ENCODE measurements around the gene CTNNBL1. TPM values are rescaled to one million over a fixed set of nuclear protein-coding genes. Genes with fewer than 3 reads are reported as not detected.
A peak's percentile ranks its signal among the peaks of the same experiment; 100 is the strongest.

CTNNBL1 gene
- total and polyA plus RNA-seq, 2 of the 4 experiments (the other 2 are of a cell fraction): 29.9 to 34.1 TPM

DNA sequence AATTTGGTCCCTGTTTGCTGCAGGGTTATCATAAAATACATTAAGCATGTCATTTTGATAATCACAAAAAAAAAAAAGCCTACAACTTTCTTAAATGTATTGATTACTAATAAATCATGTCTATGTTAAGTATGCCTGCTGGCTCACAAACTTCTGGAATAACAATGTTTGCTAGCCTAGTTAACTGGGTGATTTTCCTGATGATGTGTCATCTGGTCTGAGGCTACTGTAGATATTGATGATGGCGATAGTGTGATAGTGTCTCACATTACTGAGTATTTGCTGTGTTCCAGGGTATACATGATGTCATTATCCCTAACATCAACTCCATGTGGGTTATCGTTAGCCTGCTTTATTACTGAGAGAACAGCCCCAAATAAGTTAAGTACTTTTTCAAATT, 122.9 kb downstream of the CTNNBL1 start:
- no peak overlapping the region for H3K23ac ChIP-seq (ENCODE audit: low read depth, low read length)
- no peak overlapping the region for H2BK20ac ChIP-seq (ENCODE audit: low read depth, low read length)
- dilution Hi-C loops (cut with HindIII; ENCODE audit: low sequenced_read_pairs, unreplicated experiment): no loop called here
- intact Hi-C loops (cut with micrococcal nuclease): no loop called here
- no peak overlapping the region for H3K56ac ChIP-seq (ENCODE audit: extremely low read depth, insufficient read depth, low read length)
- H3K4me1 ChIP-seq (ENCODE audit: control insufficient read depth, insufficient read depth, low read length): peaks cover 2% of the 10 kb centered on the region; the same call in 1 of the 2 replicates
- no peak overlapping the region for H4K8ac ChIP-seq (ENCODE audit: low read depth in 2 of 2, low read length in 2 of 2)
- in situ Hi-C loops (cut with MboI; ENCODE audit: low sequenced_read_pairs): no loop called here
- H2BK15ac ChIP-seq (ENCODE audit: low read depth, low read length): no peak overlapping the region
- H3K4ac ChIP-seq (ENCODE audit: low read depth, low read length): no peak overlapping the region
- no peak overlapping the region for H3K9ac ChIP-seq (ENCODE audit: low read depth, low read length)
- H2BK120ac ChIP-seq (ENCODE audit: low read depth, low read length): no peak overlapping the region
- no TSS peak for BruUV-seq (replicated peaks)
- H3K4me3 ChIP-seq (ENCODE audit: insufficient read depth, low read depth, low read length): no peak overlapping the region
- no CpG with 5 or more reads among the region's 2 CpGs for WGBS, 2 experiments (ENCODE audit: extremely low coverage in 2 of 2, insufficient read length in 1 of 2)
- H2AFZ ChIP-seq (replicated peaks; ENCODE audit: low read length, poor library complexity): no peak overlapping the region
- H3K9me1 ChIP-seq (ENCODE audit: insufficient read depth, low read length): peaks cover 3% of the 10 kb centered on the region; the same call in 1 of the 2 replicates
- no peak overlapping the region for H4K91ac ChIP-seq (ENCODE audit: insufficient read depth, low read depth, low read length)
- H2AK5ac ChIP-seq (ENCODE audit: low read depth, low read length): no peak overlapping the region
- no peaks in the 10 kb centered on the region for H4K20me1 ChIP-seq (ENCODE audit: insufficient read depth, low read length)
- no peaks in the 10 kb centered on the region for H3K27me3 ChIP-seq (ENCODE audit: control insufficient read depth, insufficient read depth, low read length)
- no peak overlapping the region for H4K5ac ChIP-seq (ENCODE audit: low read depth, low read length)
- peaks cover 1% of the 10 kb centered on the region; the same call in 1 of the 2 replicates for H3K36me3 ChIP-seq (ENCODE audit: control insufficient read depth, insufficient read depth, low read length)
- H3K27ac ChIP-seq (ENCODE audit: insufficient read depth, low read length): no peak overlapping the region
- H2BK5ac ChIP-seq (ENCODE audit: low read depth, low read length, poor library complexity, severe bottlenecking): no peak overlapping the region
- TF ChIP-seq NFE2L2 (IDR thresholded peaks at IDR 0.05; ENCODE audit: low read depth, low read length) (no peak), RCOR1 (IDR thresholded peaks at IDR 0.05; ENCODE audit: insufficient replicate concordance, low read length) (no peak), SMC3 (IDR thresholded peaks at IDR 0.05; ENCODE audit: low read depth, low read length) (no peak), MAZ (IDR thresholded peaks at IDR 0.05; ENCODE audit: borderline replicate concordance, low read depth, low read length) (no peak), MXI1 (IDR thresholded peaks at IDR 0.05; ENCODE audit: borderline replicate concordance, low read depth, low read length) (no peak), POLR2A (IDR thresholded peaks at IDR 0.05; ENCODE audit: low read depth, low read length) (no peak), CEBPB (IDR thresholded peaks at IDR 0.05; ENCODE audit: low read depth, low read length) (no peak), BHLHE40 (IDR thresholded peaks at IDR 0.05; ENCODE audit: low read depth, low read length) (no peak)
- TF ChIP-seq, protein P1, sequence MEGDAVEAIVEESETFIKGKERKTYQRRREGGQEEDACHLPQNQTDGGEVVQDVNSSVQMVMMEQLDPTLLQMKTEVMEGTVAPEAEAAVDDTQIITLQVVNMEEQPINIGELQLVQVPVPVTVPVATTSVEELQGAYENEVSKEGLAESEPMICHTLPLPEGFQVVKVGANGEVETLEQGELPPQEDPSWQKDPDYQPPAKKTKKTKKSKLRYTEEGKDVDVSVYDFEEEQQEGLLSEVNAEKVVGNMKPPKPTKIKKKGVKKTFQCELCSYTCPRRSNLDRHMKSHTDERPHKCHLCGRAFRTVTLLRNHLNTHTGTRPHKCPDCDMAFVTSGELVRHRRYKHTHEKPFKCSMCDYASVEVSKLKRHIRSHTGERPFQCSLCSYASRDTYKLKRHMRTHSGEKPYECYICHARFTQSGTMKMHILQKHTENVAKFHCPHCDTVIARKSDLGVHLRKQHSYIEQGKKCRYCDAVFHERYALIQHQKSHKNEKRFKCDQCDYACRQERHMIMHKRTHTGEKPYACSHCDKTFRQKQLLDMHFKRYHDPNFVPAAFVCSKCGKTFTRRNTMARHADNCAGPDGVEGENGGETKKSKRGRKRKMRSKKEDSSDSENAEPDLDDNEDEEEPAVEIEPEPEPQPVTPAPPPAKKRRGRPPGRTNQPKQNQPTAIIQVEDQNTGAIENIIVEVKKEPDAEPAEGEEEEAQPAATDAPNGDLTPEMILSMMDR (conservative IDR thresholded peaks at IDR 0.05; ENCODE audit: low read depth, low read length): no peak
- DNase-seq: peak; percentile 28
- H3K14ac ChIP-seq (replicated peaks; ENCODE audit: low read depth, low read length): no peak overlapping the region
- CTCF ChIA-PET: no interaction called here
- no peaks in the 10 kb centered on the region for H3K9me3 ChIP-seq (ENCODE audit: control insufficient read depth, insufficient read depth, low read length)
- H3K18ac ChIP-seq (ENCODE audit: low read depth, low read length): no peak overlapping the region
- H2AK9ac ChIP-seq (replicated peaks; ENCODE audit: low read depth, low read length, poor library complexity): no peak overlapping the region
- POLR2A ChIA-PET (ENCODE audit: unreplicated experiment): no interaction called here
- no peak overlapping the region for H3K4me2 ChIP-seq (ENCODE audit: low read depth, low read length)
- peaks cover 0 to 4% of the 10 kb centered on the region in 2 experiments; a peak in 2 of 4 replicates for H3K79me1 ChIP-seq (ENCODE audit: low read depth in 1 of 2, low read length in 2 of 2)
- no peak for ATAC-seq (ENCODE audit: low read depth)
